Neural crest cell (in vitro differentiated cells): Measurements from ENCODE around the gene EPG5. TPM values are rescaled to one million over a fixed set of nuclear protein-coding genes. Genes with fewer than 3 reads are reported as not detected.

ENCODE experiments used
- DNase-seq: peaks from one replicate; pipeline ENCODE4 v3.0.0; 2021; ENCODE audit warnings: low read depth, mixed read lengths, low spot score
- H3K27ac Mint-ChIP-seq: one replicate; pipeline ENCODE4 v1.8.0; 2021; ENCODE audit warnings: mild to moderate bottlenecking, mixed read lengths; ENCODE audit not compliant: unreplicated experiment
- H3K27me3 Mint-ChIP-seq: 2 replicates; pipeline ENCODE4 v1.8.0; 2021; ENCODE audit warnings: low read depth, mild to moderate bottlenecking, mixed read lengths
- H3K36me3 Mint-ChIP-seq: 2 replicates; pipeline ENCODE4 v1.8.0; 2021; ENCODE audit warnings: low read depth, mild to moderate bottlenecking, mixed read lengths
- H3K4me1 Mint-ChIP-seq: 2 replicates; pipeline ENCODE4 v1.8.0; 2021; ENCODE audit warnings: mixed read lengths
- H3K4me3 Mint-ChIP-seq: one replicate; pipeline ENCODE4 v1.8.0; 2021; ENCODE audit warnings: mild to moderate bottlenecking, mixed read lengths
- H3K9me3 Mint-ChIP-seq: 2 replicates; pipeline ENCODE4 v1.8.0; 2021; ENCODE audit warnings: mixed read lengths
- total RNA-seq: library from RNA; stranded (reverse); gene quantifications from 2 replicates; pipeline ENCODE4 v1.2.1, GENCODE V29; 2021
- TF ChIP-seq, protein P1 (sequence below): fragments of 200-600 bp; sonication (generic); conservative IDR thresholded peaks from 2 replicates; pipeline ENCODE4 v1.5.0; 2021; ENCODE audit warnings: antibody characterized with exemption, mild to moderate bottlenecking

EPG5 gene
- total RNA-seq, 1 donor from 2014 or later: 20.5 TPM

DNA sequence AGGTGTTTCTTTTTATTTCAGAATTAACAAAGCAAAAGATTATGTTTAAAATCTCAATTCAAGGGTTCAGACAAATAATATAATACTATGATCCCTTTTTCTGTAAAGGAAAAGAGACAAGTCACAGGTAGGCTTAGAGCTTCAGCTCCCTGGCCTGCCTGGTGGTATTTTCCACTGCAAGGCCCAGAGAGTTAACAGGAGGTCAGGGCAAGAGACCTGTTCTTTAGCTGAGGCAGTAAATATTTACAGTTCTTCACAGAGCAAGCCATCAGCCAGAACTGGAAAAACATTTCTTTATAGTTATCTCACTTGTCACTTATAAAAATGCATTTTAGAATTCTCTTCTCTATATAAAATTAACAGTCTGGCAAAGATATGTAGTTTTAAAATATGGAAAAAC lies 70.1 kb downstream of the EPG5 start:
- DNase-seq: no peak
- Mint-ChIP-seq H3K9me3 (no peaks in the 10 kb centered on the region), H3K36me3 (peaks cover 8% of the 10 kb centered on the region), H3K27me3 (no peaks in the 10 kb centered on the region), H3K4me3 (no peak overlapping the region), H3K4me1 (no peaks in the 10 kb centered on the region), H3K27ac (no peak overlapping the region)
- TF ChIP-seq, protein P1, sequence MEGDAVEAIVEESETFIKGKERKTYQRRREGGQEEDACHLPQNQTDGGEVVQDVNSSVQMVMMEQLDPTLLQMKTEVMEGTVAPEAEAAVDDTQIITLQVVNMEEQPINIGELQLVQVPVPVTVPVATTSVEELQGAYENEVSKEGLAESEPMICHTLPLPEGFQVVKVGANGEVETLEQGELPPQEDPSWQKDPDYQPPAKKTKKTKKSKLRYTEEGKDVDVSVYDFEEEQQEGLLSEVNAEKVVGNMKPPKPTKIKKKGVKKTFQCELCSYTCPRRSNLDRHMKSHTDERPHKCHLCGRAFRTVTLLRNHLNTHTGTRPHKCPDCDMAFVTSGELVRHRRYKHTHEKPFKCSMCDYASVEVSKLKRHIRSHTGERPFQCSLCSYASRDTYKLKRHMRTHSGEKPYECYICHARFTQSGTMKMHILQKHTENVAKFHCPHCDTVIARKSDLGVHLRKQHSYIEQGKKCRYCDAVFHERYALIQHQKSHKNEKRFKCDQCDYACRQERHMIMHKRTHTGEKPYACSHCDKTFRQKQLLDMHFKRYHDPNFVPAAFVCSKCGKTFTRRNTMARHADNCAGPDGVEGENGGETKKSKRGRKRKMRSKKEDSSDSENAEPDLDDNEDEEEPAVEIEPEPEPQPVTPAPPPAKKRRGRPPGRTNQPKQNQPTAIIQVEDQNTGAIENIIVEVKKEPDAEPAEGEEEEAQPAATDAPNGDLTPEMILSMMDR: no peak

DNA sequence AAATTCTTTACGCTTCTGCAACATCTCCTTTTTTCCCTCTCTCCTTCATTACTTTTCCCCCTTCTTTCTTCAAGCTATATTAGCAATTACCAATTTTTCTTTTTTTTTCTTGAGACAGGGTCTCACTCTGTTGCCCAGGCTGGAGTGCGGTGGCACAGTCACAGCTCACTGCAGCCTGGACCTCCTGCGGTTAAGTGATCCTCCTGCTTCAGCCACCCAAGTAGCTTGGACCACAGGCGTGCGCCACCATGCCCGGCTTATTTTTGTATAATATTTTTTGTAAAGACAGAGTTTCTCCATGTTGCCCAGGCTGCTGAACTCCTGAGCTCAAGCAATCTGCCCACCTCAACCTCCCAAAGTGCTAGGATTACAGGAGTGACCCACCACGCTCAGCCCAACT lies 70.7 kb downstream of the EPG5 start:
- H3K27ac Mint-ChIP-seq: no peak overlapping the region
- H3K4me1 Mint-ChIP-seq: no peaks in the 10 kb centered on the region
- H3K4me3 Mint-ChIP-seq: no peak overlapping the region
- H3K36me3 Mint-ChIP-seq: peaks cover 8% of the 10 kb centered on the region
- no peak for DNase-seq
- H3K27me3 Mint-ChIP-seq: no peaks in the 10 kb centered on the region
- TF ChIP-seq, protein P1: no peak
- H3K9me3 Mint-ChIP-seq: no peaks in the 10 kb centered on the region

DNA sequence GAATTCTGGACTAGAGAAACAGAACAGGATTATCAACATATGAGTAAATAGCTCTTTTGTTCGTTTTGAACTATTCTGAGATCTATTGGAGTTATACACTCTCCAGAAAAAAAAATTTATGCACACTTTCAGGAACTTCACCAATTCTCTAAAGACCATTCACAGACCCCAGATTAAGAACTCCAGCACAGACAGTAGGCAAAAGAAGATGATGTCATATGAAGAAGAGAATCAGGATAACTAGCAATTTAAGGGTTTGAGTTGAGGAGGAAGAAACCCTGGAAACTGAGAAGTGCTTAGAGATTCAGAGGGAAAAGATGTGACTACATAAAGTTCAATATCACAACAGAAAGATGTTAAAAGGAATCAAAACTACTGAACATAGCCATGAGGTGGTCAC lies 71.8 kb downstream of the EPG5 start:
- no peak for DNase-seq
- H3K27me3 Mint-ChIP-seq: no peaks in the 10 kb centered on the region
- peaks cover 11% of the 10 kb centered on the region for H3K36me3 Mint-ChIP-seq
- H3K9me3 Mint-ChIP-seq: no peaks in the 10 kb centered on the region
- H3K4me3 Mint-ChIP-seq: no peak overlapping the region
- H3K4me1 Mint-ChIP-seq: no peaks in the 10 kb centered on the region
- TF ChIP-seq, protein P1: no peak
- H3K27ac Mint-ChIP-seq: no peak overlapping the region

DNA sequence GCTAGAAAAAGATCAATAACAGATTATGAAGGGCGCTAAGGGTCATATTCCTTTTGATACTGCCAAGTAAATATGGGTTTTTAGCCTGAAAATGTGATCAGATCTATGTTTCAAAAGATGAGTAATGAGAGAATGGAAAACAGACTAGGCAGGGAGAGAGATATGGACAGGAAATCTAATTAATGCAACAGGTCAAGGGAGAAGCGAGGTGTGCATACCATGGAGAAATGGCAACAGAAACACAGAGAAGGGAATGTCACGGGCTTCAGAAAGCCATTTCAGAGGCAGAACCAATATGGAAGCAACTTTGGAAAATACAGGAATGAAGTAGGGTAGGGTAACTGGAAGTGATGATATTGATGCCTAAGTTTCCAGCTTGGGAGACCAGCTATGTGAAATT lies 72.3 kb downstream of the EPG5 start:
- H3K9me3 Mint-ChIP-seq: no peaks in the 10 kb centered on the region
- TF ChIP-seq, protein P1: no peak
- no peaks in the 10 kb centered on the region for H3K4me1 Mint-ChIP-seq
- H3K36me3 Mint-ChIP-seq: peaks cover 14% of the 10 kb centered on the region
- no peak for DNase-seq
- H3K4me3 Mint-ChIP-seq: no peak overlapping the region
- H3K27ac Mint-ChIP-seq: no peak overlapping the region
- no peaks in the 10 kb centered on the region for H3K27me3 Mint-ChIP-seq

DNA sequence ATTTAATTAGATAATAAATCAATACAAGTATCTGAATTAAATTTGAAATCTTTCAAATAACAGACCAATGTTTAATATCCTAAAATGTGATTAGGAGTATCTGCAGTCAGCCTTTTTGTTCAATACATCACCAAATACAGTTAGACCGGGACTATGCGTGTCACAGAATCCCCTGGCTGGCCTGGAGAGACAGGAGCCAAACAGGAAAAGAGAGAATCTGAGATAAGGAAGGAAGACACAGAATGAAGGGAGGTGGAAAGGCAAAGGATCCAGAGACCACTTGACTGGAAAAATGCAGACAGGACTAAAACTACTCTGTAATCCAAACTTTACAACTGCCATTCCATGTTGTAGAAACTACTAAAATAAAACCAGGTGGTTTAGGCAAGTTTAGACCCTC lies 75.3 kb downstream of the EPG5 start:
- H3K27me3 Mint-ChIP-seq: no peaks in the 10 kb centered on the region
- no peak overlapping the region for H3K4me3 Mint-ChIP-seq
- no peaks in the 10 kb centered on the region for H3K9me3 Mint-ChIP-seq
- H3K27ac Mint-ChIP-seq: no peak overlapping the region
- TF ChIP-seq, protein P1: no peak
- H3K4me1 Mint-ChIP-seq: no peaks in the 10 kb centered on the region
- peaks cover 9% of the 10 kb centered on the region for H3K36me3 Mint-ChIP-seq
- no peak for DNase-seq

DNA sequence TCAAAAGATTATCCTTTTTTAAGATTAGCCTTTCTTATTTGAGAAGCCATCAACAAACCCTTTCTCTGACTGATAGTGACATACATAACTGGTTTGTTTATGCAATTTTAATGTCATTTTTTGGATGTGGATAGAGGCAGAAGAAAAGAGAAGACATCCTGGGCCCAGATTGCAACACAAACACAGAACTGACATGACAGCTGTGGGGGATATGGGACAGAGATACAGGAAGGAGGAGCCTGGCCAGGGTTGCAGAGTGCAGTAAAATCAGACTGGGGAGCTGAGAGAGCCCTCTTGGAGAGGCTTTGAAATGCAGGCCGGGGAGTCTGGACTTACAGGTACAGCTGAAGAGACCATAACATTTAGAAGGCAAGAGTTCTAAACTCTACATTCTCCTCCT lies 76.5 kb downstream of the EPG5 start:
- Mint-ChIP-seq H3K4me3 (no peak overlapping the region), H3K27ac (peak overlapping the region; percentile 37), H3K27me3 (no peaks in the 10 kb centered on the region), H3K4me1 (no peaks in the 10 kb centered on the region), H3K9me3 (no peaks in the 10 kb centered on the region), H3K36me3 (peaks cover 9% of the 10 kb centered on the region)
- TF ChIP-seq, protein P1: no peak
- DNase-seq: no peak
